ENCODE results near the gene BGN. TPM values are rescaled to one million over a fixed set of nuclear protein-coding genes. Genes with fewer than 3 reads are reported as not detected.

The BGN gene
- total and polyA plus RNA-seq, 2 donors (not counting 1 experiment from before 2014, with no cell fraction given) = not detected

GRCh38 chrX:153504445-153505016, 9.8 kb downstream of the BGN start:
- no peak overlapping the region for H3K9ac ChIP-seq (ENCODE audit: low read length)
- no peaks in the 10 kb centered on the region for H3K27me3 Mint-ChIP-seq
- H3K4me1 Mint-ChIP-seq = peaks cover 2% of the 10 kb centered on the region
- H3K4me3 Mint-ChIP-seq = no peak overlapping the region
- no peaks in the 10 kb centered on the region for H4K20me1 ChIP-seq (ENCODE audit: control insufficient read depth, insufficient read depth, low read length, poor library complexity, severe bottlenecking)
- POLR2A ChIA-PET = no interaction called here
- CTCF ChIA-PET = no interaction called here
- H3K36me3 ChIP-seq (replicated peaks in 1 of 2; ENCODE audit: control extremely low read depth in 1 of 2, control insufficient read depth in 1 of 2, extremely low read depth in 1 of 2, insufficient read depth in 2 of 2, low read length in 1 of 2) = no peaks in the 10 kb centered on the region
- no peaks in the 10 kb centered on the region for H3K9me3 ChIP-seq (ENCODE audit: control extremely low read depth in 1 of 3, control insufficient read depth in 2 of 3, insufficient read depth in 1 of 3, low read length in 2 of 3)
- H3K27me3 ChIP-seq (replicated peaks in 1 of 4; ENCODE audit: control extremely low read depth in 1 of 4, control insufficient read depth in 3 of 4, insufficient read depth in 4 of 4, low read length in 3 of 4) = no peaks in the 10 kb centered on the region
- TF ChIP-seq CTCF (IDR thresholded peaks at IDR 0.05) (no peak), EZH2 (IDR thresholded peaks at IDR 0.05; ENCODE audit: borderline replicate concordance, insufficient read depth, low read depth, low read length, poor library complexity, severe bottlenecking) (no peak)
- no peak overlapping the region for H3K4me3 ChIP-seq (ENCODE audit: control extremely low read depth in 1 of 5, extremely low read depth in 1 of 5, insufficient read depth in 1 of 5, low read depth in 2 of 5, low read length in 4 of 5)
- ATAC-seq (ENCODE audit: low read depth) (no peak), DNase-seq (no peak)
- no peak overlapping the region for H3K4me2 ChIP-seq (replicated peaks; ENCODE audit: low read depth, low read length, poor library complexity, severe bottlenecking)
- H2AFZ ChIP-seq (ENCODE audit: insufficient read depth, low read depth, low read length, poor library complexity, severe bottlenecking) = no peak overlapping the region
- H3K27ac Mint-ChIP-seq = no peak overlapping the region
- H3K9me3 Mint-ChIP-seq (ENCODE audit: insufficient read depth) = no peaks in the 10 kb centered on the region
- H3K79me2 ChIP-seq (ENCODE audit: control insufficient read depth, insufficient read depth, low read length) = no peaks in the 10 kb centered on the region
- WGBS (ENCODE audit: insufficient coverage) = 88% methylated on average over 16 of the region's 26 CpGs
- no peak overlapping the region for H3K27ac ChIP-seq (ENCODE audit: low read length in 2 of 2)
- peaks cover 0 to 7% of the 10 kb centered on the region in 2 donors for H3K4me1 ChIP-seq (ENCODE audit: control insufficient read depth in 2 of 2, insufficient read depth in 2 of 2, low read length in 2 of 2)
- intact Hi-C loops (cut with micrococcal nuclease) = no loop called here

- no peaks in the 10 kb centered on the region for H3K36me3 ChIP-seq (replicated peaks in 1 of 2; ENCODE audit: control extremely low read depth in 1 of 2, control insufficient read depth in 1 of 2, extremely low read depth in 1 of 2, insufficient read depth in 2 of 2, low read length in 1 of 2)
- H2AFZ ChIP-seq (ENCODE audit: insufficient read depth, low read depth, low read length, poor library complexity, severe bottlenecking) = no peak overlapping the region
- ChIA-PET CTCF (interaction anchor here (1.1 to 4.0 kb wide), 3 partner anchors 34 to 553 kb away, joined by 3 to 27 read pairs (median 19); partner anchors contain the start of gene HAUS7), POLR2A (no interaction called here)
- H3K9ac ChIP-seq (ENCODE audit: low read length) = no peak overlapping the region
- no peak for ATAC-seq (ENCODE audit: low read depth)
- WGBS (ENCODE audit: insufficient coverage) = 86% methylated on average over 6 of the region's 18 CpGs
- H3K4me1 ChIP-seq (ENCODE audit: control insufficient read depth in 2 of 2, insufficient read depth in 2 of 2, low read length in 2 of 2) = peaks cover 0 to 7% of the 10 kb centered on the region in 2 donors
- H3K27ac ChIP-seq (ENCODE audit: low read length in 2 of 2) = no peak overlapping the region
- H3K4me2 ChIP-seq (replicated peaks; ENCODE audit: low read depth, low read length, poor library complexity, severe bottlenecking) = no peak overlapping the region
- no peak overlapping the region for H3K4me3 Mint-ChIP-seq
- H3K27me3 ChIP-seq (replicated peaks in 1 of 4; ENCODE audit: control extremely low read depth in 1 of 4, control insufficient read depth in 3 of 4, insufficient read depth in 4 of 4, low read length in 3 of 4) = no peaks in the 10 kb centered on the region
- no peak for DNase-seq
- no peaks in the 10 kb centered on the region for H3K79me2 ChIP-seq (ENCODE audit: control insufficient read depth, insufficient read depth, low read length)
- no peaks in the 10 kb centered on the region for H3K27me3 Mint-ChIP-seq
- TF ChIP-seq CTCF (IDR thresholded peaks at IDR 0.05) (no peak), EZH2 (IDR thresholded peaks at IDR 0.05; ENCODE audit: borderline replicate concordance, insufficient read depth, low read depth, low read length, poor library complexity, severe bottlenecking) (no peak)
- H4K20me1 ChIP-seq (ENCODE audit: control insufficient read depth, insufficient read depth, low read length, poor library complexity, severe bottlenecking) = no peaks in the 10 kb centered on the region
- intact Hi-C loops (cut with micrococcal nuclease) = no loop called here
- peaks cover 2% of the 10 kb centered on the region for H3K4me1 Mint-ChIP-seq
- H3K4me3 ChIP-seq (ENCODE audit: control extremely low read depth in 1 of 5, extremely low read depth in 1 of 5, insufficient read depth in 1 of 5, low read depth in 2 of 5, low read length in 4 of 5) = no peak overlapping the region
- H3K9me3 ChIP-seq (ENCODE audit: control extremely low read depth in 1 of 3, control insufficient read depth in 2 of 3, insufficient read depth in 1 of 3, low read length in 2 of 3) = no peaks in the 10 kb centered on the region
- H3K27ac Mint-ChIP-seq = no peak overlapping the region
- H3K9me3 Mint-ChIP-seq (ENCODE audit: insufficient read depth) = no peaks in the 10 kb centered on the region
Observed at GRCh38 chrX:153505361-153505760, 10.6 kb downstream of the BGN start.
